CD4-positive, alpha-beta T cell treated with Interleukin-4 for 4 hours (primary cell): ENCODE results near the gene EIF1AX.
"Not testable (repeated sequence)": the region's sequence is repeated elsewhere in the genome, so short reads cannot be mapped to it uniquely, and the experiment has no call there.

Experiments used
- DNase-seq: peaks from one replicate; pipeline ENCODE4 v3.0.0-alpha.2; 2020

The EIF1AX gene, protein sequence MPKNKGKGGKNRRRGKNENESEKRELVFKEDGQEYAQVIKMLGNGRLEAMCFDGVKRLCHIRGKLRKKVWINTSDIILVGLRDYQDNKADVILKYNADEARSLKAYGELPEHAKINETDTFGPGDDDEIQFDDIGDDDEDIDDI

DNA sequence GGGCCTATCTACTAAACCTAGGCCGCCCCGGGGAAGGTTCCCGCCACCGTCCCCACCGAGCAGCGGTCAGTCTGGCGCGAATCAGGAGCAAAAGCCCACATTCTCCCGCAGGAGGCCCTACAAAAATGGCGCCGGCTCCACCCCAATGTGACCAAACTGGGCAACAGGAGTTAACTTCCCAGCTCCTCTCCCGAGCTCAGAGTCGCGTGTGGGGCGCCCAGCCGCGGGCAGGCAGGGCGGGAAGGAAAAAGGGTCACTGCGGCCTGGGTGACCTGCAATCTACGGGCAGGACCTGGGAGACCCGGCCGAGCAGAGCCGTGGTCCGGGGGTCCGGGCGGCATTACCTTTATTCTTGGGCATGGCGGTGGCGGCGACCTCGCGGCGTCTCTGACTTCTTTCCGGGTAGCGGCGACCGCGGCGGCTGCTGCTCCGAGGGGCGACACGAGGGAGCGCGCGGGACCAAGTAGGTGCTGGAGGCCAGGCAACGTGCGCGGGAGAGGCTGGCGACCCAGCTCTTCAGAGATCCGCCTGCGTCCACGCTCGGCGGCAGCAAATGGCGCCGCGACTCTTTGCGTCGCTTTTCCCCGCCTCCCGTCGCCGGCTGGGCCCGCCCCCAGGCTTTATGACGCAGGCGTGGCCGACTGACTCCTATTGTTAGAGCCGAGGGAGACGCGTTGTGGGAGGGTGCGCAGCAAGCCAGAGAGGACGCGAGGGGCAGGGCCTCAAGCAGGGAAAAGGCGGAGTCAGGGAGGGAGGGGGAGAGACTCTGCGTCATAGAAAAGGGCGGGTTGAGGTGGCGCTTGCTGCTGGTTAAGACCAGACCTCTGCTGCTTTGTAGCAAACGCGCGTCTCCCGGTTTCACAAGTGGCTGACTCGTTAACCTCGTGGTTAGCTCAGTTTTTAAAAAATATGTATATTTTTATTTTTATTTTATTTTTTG, at the start of gene EIF1AX:
Gene EIF1AX (minus strand): TSS at position 558 of the 940 bp plus-strand sequence. CDS start 198 bp downstream, at position 360.
- peak; percentile 97 for DNase-seq

GRCh38 chrX:20189171-20189570, 47.5 kb upstream of the EIF1AX start:
- no peak for DNase-seq

GRCh38 chrX:20181598-20182329, 40.1 kb upstream of the EIF1AX start:
- DNase-seq: no peak

DNA sequence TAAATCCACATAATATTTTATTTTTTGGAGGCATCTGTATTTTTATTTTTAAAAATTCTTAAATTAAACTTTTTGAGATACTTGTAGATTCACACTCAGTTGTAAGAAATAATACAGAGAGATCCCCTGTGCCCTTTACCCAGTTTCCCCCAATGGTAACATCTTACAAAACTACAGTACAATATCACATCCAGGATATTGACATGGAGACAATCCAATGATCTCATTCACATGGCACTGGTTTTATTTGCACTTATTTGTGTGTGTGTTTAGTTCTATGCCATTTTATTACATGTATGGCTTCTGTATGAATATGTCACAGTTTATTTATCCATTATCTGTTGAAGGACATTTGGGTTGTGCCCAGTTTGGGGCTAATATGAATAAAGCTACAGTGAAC, 35.5 kb upstream of the EIF1AX start:
- DNase-seq: no peak

GRCh38 chrX:20173856-20174255, 32.2 kb upstream of the EIF1AX start:
- DNase-seq: no peak

- DNase-seq: no peak
These were observed 31.7 kb upstream of the EIF1AX start for GRCh38 chrX:20173313-20173712.

GRCh38 chrX:20171887-20172286, 30.2 kb upstream of the EIF1AX start:
- no peak for DNase-seq

- DNase-seq: not testable (repeated sequence)
These were observed 20.9 kb upstream of the EIF1AX start for GRCh38 chrX:20162516-20162915.

DNA sequence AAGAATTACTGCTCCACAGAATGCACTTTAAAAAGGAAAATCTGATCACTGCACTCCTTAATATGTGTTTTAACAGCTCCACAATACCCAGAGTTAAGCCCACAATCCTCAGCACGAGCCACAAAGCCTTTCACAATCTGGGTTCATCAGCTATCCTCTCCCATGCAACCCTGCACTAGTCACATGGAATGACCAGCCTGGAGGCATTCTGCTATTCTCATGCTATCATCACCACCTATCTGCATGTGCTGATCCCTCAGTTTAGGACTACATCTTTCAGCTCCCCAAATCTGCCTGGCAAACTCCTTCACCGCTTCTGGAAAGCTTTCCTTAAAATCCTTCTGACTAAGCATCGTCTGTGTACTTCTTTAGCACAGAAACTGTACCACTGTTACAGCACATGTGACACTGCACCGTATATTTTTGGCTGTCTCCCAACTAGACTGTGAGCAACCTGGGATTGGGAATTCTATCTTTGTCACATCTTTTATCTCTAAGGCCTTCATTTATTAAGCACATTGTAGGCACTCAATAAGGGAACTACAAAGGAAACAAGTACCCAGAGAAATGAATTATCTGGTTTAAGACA, 18.3 kb upstream of the EIF1AX start:
- no peak for DNase-seq

DNA sequence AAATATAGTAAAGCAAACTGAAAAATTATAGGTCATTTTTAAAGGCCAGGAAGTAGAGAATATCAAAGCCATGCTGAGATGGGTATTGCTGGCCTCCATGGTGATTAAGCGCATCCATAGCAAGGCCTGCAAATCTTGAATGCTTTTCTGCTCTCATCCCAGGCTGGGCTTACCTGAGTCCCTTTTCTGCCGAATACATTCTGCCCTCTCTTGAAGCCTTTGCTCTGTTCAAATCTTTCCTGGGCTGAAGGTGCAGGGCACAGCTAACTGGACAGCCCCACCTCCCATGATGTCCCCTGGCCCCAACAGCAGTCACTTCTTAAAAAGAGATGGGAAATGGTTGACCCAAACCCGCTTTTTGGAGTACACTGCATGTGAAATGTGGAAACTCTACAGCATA, 10.1 kb upstream of the EIF1AX start:
- DNase-seq: no peak

- no peak for DNase-seq
These were observed 7.7 kb upstream of the EIF1AX start for GRCh38 chrX:20149326-20149725.

GRCh38 chrX:20147561-20147960, 5.9 kb upstream of the EIF1AX start:
- DNase-seq: no peak

DNA sequence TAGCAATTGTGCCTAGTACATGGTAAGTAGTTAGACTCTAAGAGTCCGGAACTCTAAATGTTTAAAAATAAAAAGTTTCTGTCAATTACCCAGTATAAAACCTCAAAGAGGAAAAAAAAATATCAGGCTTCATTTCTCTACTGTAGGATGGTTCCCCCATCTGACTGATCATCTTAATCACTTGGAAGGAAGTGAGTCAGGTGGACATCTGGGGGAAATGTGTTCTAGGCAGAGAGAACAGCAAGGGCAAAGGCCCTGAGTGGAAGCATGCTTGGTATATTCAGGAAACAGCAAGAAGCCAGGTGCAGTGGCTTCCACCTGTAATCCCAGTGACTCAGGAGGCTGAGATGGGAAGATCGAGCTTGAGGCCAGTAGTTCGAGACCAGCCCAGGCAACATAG, 2.9 kb upstream of the EIF1AX start:
- no peak for DNase-seq

DNA sequence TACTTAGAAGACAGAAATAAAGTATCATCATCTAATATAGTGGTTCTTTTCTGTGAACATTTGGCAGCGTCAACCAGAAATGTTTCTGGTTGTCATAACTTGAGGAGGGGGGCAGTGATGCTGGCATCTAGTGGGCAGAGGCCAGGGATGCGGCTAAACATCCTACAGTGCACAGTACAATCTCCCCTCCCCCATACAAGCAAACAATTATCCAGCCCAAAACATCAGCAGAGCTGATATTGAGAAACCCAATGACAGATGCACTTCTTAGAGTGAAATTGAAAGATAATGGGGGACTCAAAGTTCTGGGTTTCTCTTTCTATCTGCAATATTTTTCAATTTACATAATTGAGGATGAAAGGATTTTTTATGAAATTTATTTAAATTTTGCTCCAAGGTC, 1.9 kb upstream of the EIF1AX start:
- no peak for DNase-seq

- no peak for DNase-seq
These were observed 1.5 kb upstream of the EIF1AX start for GRCh38 chrX:20143111-20143510.

- no peak for DNase-seq
These were observed 1.2 kb downstream of the EIF1AX start for GRCh38 chrX:20140420-20140819.

DNA sequence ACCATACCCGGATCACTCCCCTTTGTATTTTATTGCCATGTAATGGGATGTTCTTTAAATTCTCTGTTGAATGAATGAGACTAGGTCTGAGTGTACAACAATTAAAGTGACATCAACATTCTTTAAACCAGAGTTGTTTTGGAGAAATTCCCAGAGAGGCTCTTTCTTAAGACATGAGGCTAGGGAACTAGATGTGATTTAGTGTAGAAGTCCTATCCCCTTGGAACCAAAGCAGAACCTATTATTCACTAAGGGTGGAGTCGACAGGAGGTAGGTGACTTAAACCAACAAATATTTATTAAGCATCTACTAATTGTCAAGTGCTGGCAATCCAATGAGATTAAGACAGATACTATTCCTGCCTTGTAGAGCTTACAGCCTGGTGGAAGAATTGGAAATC, 1.7 kb downstream of the EIF1AX start:
- DNase-seq: no peak

DNA sequence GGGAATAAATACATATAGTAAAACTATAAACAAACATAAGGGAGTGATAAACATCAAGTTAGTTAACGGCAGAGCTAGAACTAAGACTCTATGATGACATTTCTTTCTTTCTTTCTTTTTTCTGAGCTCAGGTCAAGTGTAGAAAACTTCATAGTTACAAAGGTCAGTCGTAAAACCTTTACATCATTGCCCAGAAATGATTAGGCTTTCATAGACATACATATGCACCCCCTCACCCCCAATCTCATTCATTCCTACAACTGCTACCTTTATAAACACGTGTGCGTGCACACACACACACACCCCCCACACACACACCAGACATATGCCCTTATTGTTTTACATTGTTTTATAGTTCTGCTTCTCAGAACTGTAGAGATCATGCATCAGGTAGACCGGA, 5.7 kb downstream of the EIF1AX start:
- DNase-seq: no peak

DNA sequence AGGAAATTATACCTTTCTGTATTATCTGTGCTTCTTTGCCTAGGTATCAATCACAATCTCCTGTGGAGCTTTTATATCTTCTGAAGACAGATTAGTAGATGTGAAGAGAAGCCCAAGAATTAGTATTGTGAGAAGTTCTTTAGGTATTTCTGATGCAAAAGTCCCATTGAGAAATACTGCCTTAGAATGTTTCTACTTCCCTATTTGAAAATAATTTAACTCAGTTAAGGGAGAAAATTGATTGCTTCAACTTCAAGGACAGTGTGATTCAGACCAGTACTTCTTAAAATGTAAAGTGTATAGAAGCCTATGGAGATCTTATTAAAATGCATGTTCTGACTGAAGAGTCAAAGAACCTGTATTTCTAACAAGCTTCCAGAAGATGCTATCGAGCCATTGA, 9.0 kb downstream of the EIF1AX start:
- DNase-seq: no peak

- DNase-seq: no peak
These were observed 11.3 kb downstream of the EIF1AX start for GRCh38 chrX:20130357-20130756.

DNA sequence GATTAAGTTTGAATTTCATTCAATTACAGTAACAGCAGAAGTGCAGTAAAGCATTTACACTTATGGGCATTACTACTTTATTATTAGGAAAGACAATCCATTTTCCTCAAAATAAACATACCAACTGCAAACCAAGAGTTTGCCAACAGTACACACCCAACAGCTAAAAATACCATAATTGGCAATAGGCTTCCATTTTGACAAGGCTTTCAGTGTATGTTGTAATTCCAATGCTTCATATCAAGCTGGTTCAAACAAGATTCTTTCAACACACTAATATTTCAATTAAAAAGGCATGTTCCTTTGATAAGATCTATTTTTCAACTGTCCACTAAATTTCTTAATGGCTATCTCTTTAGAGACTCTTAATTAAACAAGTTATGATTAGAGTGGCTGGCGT, 12.1 kb downstream of the EIF1AX start:
- DNase-seq: no peak

GRCh38 chrX:20128670-20129069, 13.0 kb downstream of the EIF1AX start:
- DNase-seq: no peak

DNA sequence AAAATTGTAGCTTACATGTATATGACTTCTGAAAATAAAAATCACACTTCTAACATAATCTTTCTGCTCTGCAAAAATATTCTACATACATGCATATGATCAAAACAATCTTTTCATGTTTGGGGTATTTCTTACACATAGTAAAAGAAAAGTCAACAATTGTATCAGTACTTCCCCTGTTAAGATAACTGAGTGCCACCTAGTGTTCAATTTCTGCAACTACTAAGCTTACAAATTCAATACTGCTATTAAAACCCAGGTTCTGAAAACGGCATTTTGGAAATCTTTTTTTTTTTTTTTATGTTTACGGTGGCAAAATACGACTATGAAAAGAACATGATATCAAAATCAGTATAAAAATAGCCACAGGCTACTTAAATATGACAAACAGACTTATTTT, 14.2 kb downstream of the EIF1AX start:
- DNase-seq: not testable (repeated sequence)
